Kidney (tissue), 14 donors: ENCODE measurements around the gene KIF5A. TPM values are rescaled to one million over a fixed set of nuclear protein-coding genes. Genes with fewer than 3 reads are reported as not detected.
"Not testable (repeated sequence)": the region's sequence is repeated elsewhere in the genome, so short reads cannot be mapped to it uniquely, and the experiment has no call there.

Experiments used
- DNase-seq, 5 donors: peaks; one replicate each; pipeline ENCODE4 v3.0.0-alpha.2; 2013 to 2020
- FAIRE-seq: peaks from 2 replicates; lab custom pipeline; 2012; peaks lifted over from hg19 to GRCh38; lab: Jason Lieb, UNC
- H3K27ac ChIP-seq, 2 donors: one replicate each; pipeline ENCODE4 v1.7.0; 2013; ENCODE audit warnings: low read depth in 2 of 2, low read length in 2 of 2, inconsistent platforms in 1 of 2
- H3K27me3 ChIP-seq: one replicate; pipeline ENCODE4 v1.7.1; 2013; ENCODE audit warnings: low read length, inconsistent platforms; ENCODE audit not compliant: control insufficient read depth, insufficient read depth
- H3K36me3 ChIP-seq, 3 donors: one replicate each; pipeline versions ENCODE4 v1.7.0 to v1.7.1; 2013; ENCODE audit warnings: low read length in 3 of 3, control low read depth in 1 of 3, inconsistent platforms in 1 of 3; ENCODE audit not compliant: insufficient read depth in 3 of 3, control insufficient read depth in 2 of 3
- H3K4me1 ChIP-seq, 3 donors: one replicate each; pipeline versions ENCODE4 v1.7.0 to v1.7.1; 2013; ENCODE audit warnings: low read length in 3 of 3, inconsistent platforms in 1 of 3, low read depth in 1 of 3; ENCODE audit not compliant: control insufficient read depth in 2 of 3, insufficient read depth in 2 of 3
- H3K4me3 ChIP-seq, 3 donors: one replicate each; pipeline versions ENCODE4 v1.7.0 to v1.8.1; 2013; ENCODE audit warnings: low read length in 3 of 3, control low read depth in 1 of 3, inconsistent platforms in 1 of 3
- H3K9ac ChIP-seq, 3 donors: one replicate each; pipeline versions ENCODE4 v1.7.0 to v1.7.1; 2013; ENCODE audit warnings: low read length in 3 of 3, control low read depth in 1 of 3, inconsistent platforms in 1 of 3
- H3K9me3 ChIP-seq, 3 donors: one replicate each; pipeline versions ENCODE4 v1.7.0 to v1.7.1; 2013; ENCODE audit warnings: low read length in 3 of 3, control low read depth in 1 of 3, inconsistent platforms in 1 of 3; ENCODE audit not compliant: control insufficient read depth in 2 of 3, insufficient read depth in 1 of 3
- CTCF ChIP-seq: IDR thresholded peaks from 3 replicates; pipeline ENCODE4 v1.5.1; 2012; ENCODE audit warnings: mild to moderate bottlenecking, moderate library complexity, borderline replicate concordance; ENCODE audit not compliant: insufficient read depth; ENCODE audit errors: extremely low read depth
- intact Hi-C: fragments of 100-400 bp; cut with DNase I; formaldehyde crosslinking; loops from one replicate; pipeline ENCODE4 v1.11.1; 2022
- polyA plus RNA-seq: library from polyadenylated mRNA; stranded (reverse); fragments of 350-450 nt; fragmentation: Illumina TruSeq; extraction: RNeasy Lipid Tissue Mini Kit (QIAGEN cat#74804); gene quantifications from one replicate; pipeline ENCODE4 v1.2.3, GENCODE V29; 2014; ENCODE audit warnings: low read depth, low replicate concordance; ENCODE audit not compliant: insufficient read depth
- total RNA-seq: library from RNA; stranded (reverse); fragmentation: NEBNext Ultra II Directional; extraction: Animal tissue kit (Norgen Biotek cat#: 25700); gene quantifications from one replicate; pipeline ENCODE4 v1.2.1, GENCODE V29; 2021
- donor health status: control.
- donor health status: control.
- donor health status: control.
- donor health status: control.
- donor health status: control.
- donor health status: DM: yes; HTN: yes; CAD: no.
- donor health status: Normal renal cell carcinoma (clear cell type).

Gene KIF5A
- total and polyA plus RNA-seq, 2 donors from 2014 or later: 0.69 to 1.3 TPM

- H3K27me3 ChIP-seq: peaks cover 14% of the 10 kb centered on the region
- H3K9ac ChIP-seq: no peak overlapping the region
- intact Hi-C loops: no loop called here
- TF ChIP-seq CTCF: no peak
- no peaks in the 10 kb centered on the region for H3K9me3 ChIP-seq
- no peak for FAIRE-seq
- H3K27ac ChIP-seq: no peak overlapping the region
- peaks cover 0 to 1% (median 0%) of the 10 kb centered on the region in 3 donors for H3K4me1 ChIP-seq
- no peak overlapping the region for H3K4me3 ChIP-seq
- peak in 1 of 5 donors; percentile 56 for DNase-seq
- no peaks in the 10 kb centered on the region for H3K36me3 ChIP-seq
These were observed 65.8 kb downstream of the KIF5A start for GRCh38 chr12:57615637-57616036.

- Histone ChIP-seq H3K27ac (no peak overlapping the region), H3K9ac (no peak overlapping the region), H3K4me1 (peaks cover 0 to 10% (median 4%) of the 10 kb centered on the region in 3 donors), H3K27me3 (peaks cover 18% of the 10 kb centered on the region), H3K9me3 (no peaks in the 10 kb centered on the region), H3K36me3 (no peaks in the 10 kb centered on the region), H3K4me3 (no peak overlapping the region)
- DNase-seq (peak in 2 of 5 donors; percentile 23 to 67), FAIRE-seq (no peak)
- TF ChIP-seq CTCF: no peak
- intact Hi-C loops: no loop called here
These were observed 66.7 kb downstream of the KIF5A start for GRCh38 chr12:57616383-57617101.

GRCh38 chr12:57617942-57618341, 68.1 kb downstream of the KIF5A start:
- DNase-seq (peak in 2 of 5 donors; percentile 18 to 34), FAIRE-seq (no peak)
- intact Hi-C loops: no loop called here
- Histone ChIP-seq H3K27me3 (peaks cover 27% of the 10 kb centered on the region), H3K27ac (no peak overlapping the region), H3K4me1 (peaks cover 0 to 16% (median 5%) of the 10 kb centered on the region in 3 donors), H3K9ac (no peak overlapping the region), H3K36me3 (no peaks in the 10 kb centered on the region), H3K4me3 (no peak overlapping the region), H3K9me3 (no peaks in the 10 kb centered on the region)
- no peak for TF ChIP-seq CTCF

- DNase-seq, H3K36me3 ChIP-seq, H3K9ac ChIP-seq, intact Hi-C loops, H3K27ac ChIP-seq, FAIRE-seq, H3K9me3 ChIP-seq, H3K4me3 ChIP-seq: not testable (repeated sequence)
- Histone ChIP-seq H3K4me1 (peaks cover 0 to 16% (median 5%) of the 10 kb centered on the region in 3 donors), H3K27me3 (peaks cover 27% of the 10 kb centered on the region)
These were observed 68.6 kb downstream of the KIF5A start for GRCh38 chr12:57618431-57618830.
